Right lobe of liver (tissue), 6 donors: ENCODE measurements around the gene TMTC4. TPM values are rescaled to one million over a fixed set of nuclear protein-coding genes. Genes with fewer than 3 reads are reported as not detected.
"Not testable (repeated sequence)": the region's sequence is repeated elsewhere in the genome, so short reads cannot be mapped to it uniquely, and the experiment has no call there.

Source experiments
- ATAC-seq, 4 donors: fragments of 200-7000 bp; cut with Tn5 transposase; one replicate each; pipeline ENCODE4 v1.9.1; 2020; ENCODE audit warnings: mild to moderate bottlenecking in 4 of 4, moderate library complexity in 4 of 4
- DNase-seq, 3 donors: peaks; one replicate each; pipeline ENCODE4 v3.0.0-alpha.2; 2020
- H3K27ac ChIP-seq, 3 donors: fragments of 200-600 bp; one replicate each; pipeline ENCODE4 v1.8.0; 2022
- H3K27me3 ChIP-seq, 2 donors: fragments of 200-600 bp; one replicate each; pipeline ENCODE4 v1.8.0; 2022
- H3K36me3 ChIP-seq, 4 donors: fragments of 200-600 bp; sonication (generic) in 1 of 4; one replicate each; pipeline versions ENCODE4 v1.5.1 to v1.8.0; 2017 to 2022; ENCODE audit warnings: control low read depth in 1 of 4
- H3K4me1 ChIP-seq, 4 donors: fragments of 200-600 bp; sonication (generic) in 1 of 4; one replicate each; pipeline versions ENCODE4 v1.5.1 to v1.8.0; 2017 to 2022; ENCODE audit warnings: control low read depth in 1 of 4
- H3K4me3 ChIP-seq, 3 donors: fragments of 200-600 bp; one replicate each; pipeline ENCODE4 v1.8.0; 2022
- H3K9me3 ChIP-seq, 4 donors: fragments of 200-600 bp; sonication (generic) in 1 of 4; one replicate each; pipeline versions ENCODE4 v1.5.1 to v1.8.0; 2017 to 2022; ENCODE audit warnings: control low read depth in 1 of 4
- CTCF ChIP-seq, 4 donors: fragments of 200-600 bp in 3 of 4; fragments of 450-650 bp in 1 of 4; IDR thresholded peaks; one replicate each; pipeline versions ENCODE4 v1.5.1 to v1.8.0; 2016 to 2022; ENCODE audit warnings: antibody characterized with exemption in 4 of 4, mild to moderate bottlenecking in 2 of 4
- POLR2A ChIP-seq: fragments of 450-650 bp; IDR thresholded peaks from one replicate; pipeline ENCODE4 v1.6.1; 2017; ENCODE audit warnings: antibody characterized with exemption, mild to moderate bottlenecking
- WGBS: methylation state at CpG from one replicate; pipeline ENCODE4 v1.1.6; 2018; ENCODE audit warnings: low coverage, low lambda C conversion rate; ENCODE audit not compliant: insufficient coverage; ENCODE audit errors: missing lambda C conversion rate; 5-methylcytosine and 5-hydroxymethylcytosine counted together
- intact Hi-C, 2 donors: fragments of 100-400 bp; cut with DNase I; formaldehyde crosslinking; loops; one replicate each; pipeline versions ENCODE4 v1.11.2 to v1.14.1; 2022
- total RNA-seq, 6 experiments: library from RNA; depleted of rRNA in 2 of 6; stranded (reverse); fragments of >200 nt in 2 of 6; fragmentation: NEBNext Ultra II Directional in 3 of 6; extraction: Animal tissue kit (Norgen Biotek cat#: 25700) in 3 of 6; gene quantifications; one replicate each; pipeline versions ENCODE4 v1.1.0 to v1.2.4, GENCODE V29; 2016 to 2023
- donor health status: DM: no; HTN: yes; CAD: no.
- donor health status: DM: no; HTN: no; CAD: no.
- donor health status: DM: no; HTN: no; CAD: no.
- donor health status: DM: no; HTN: yes; CAD: no.
- donor health status: DM: no; HTN: yes; CAD: no.

Gene TMTC4
- total RNA-seq, 6 experiments from 2014 or later = 10.7 to 17.9 (median 14.1) TPM

- Histone ChIP-seq H3K27ac (no peak overlapping the region), H3K36me3 (peaks cover 0 to 5% (median 0%) of the 10 kb centered on the region in 4 donors), H3K9me3 (no peaks in the 10 kb centered on the region), H3K4me1 (no peaks in the 10 kb centered on the region), H3K27me3 (no peaks in the 10 kb centered on the region), H3K4me3 (no peak overlapping the region)
- DNase-seq (no peak), ATAC-seq (no peak)
- TF ChIP-seq CTCF (IDR thresholded peaks at IDR 0.05) = no peak
- no peak for TF ChIP-seq POLR2A
- intact Hi-C loops = no loop called here
- 76% methylated on average over 1 of the region's 2 CpGs for WGBS
Observed at GRCh38 chr13:100619940-100620339, 54.7 kb downstream of the TMTC4 start.

DNA sequence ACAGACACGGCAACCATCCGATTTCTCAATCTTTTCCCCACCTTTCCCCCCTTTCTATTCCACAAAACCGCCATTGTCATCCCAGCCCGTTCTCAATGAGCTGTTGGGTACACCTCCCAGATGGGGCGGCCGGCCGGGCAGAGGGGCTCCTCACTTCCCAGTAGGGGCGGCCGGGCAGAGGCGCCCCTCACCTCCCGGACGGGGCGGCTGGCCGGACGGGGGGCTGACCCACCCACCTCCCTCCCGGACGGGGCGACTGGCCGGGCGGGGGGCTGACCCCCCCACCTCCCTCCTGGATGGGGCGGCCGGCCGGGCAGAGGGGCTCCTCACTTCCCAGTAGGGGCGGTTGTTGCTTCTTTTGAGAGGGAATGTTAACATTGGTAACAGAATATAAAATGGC lies 55.7 kb downstream of the TMTC4 start:
- intact Hi-C loops, H3K27me3 ChIP-seq, ATAC-seq, H3K36me3 ChIP-seq, H3K4me3 ChIP-seq, H3K27ac ChIP-seq, H3K9me3 ChIP-seq, H3K4me1 ChIP-seq, DNase-seq: not testable (repeated sequence)
- WGBS = 100% methylated on average over 1 of the region's 24 CpGs

DNA sequence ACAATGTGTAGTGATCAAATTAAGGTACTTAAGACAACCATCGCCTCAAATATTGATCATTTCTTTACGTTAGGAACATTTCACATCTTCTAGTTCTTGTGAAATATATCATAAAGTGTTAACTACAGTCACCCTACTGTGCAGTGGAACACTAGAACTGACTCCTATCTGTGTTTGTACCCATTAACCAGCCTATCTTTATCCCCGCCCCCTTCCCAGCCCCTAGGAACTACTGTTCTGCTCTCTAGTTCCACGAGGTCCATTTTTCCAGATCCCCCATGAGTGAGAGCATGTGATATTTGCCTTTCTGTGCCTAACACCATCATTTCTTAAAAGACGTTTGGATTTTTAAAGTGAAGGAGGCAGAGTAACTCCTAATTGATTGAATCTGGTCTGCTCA lies 61.6 kb downstream of the TMTC4 start:
- WGBS = 81% methylated on average over 5 of the region's 5 CpGs
- no peaks in the 10 kb centered on the region for H3K36me3 ChIP-seq
- H3K9me3 ChIP-seq = no peaks in the 10 kb centered on the region
- intact Hi-C loops = no loop called here
- ATAC-seq = no peak
- no peaks in the 10 kb centered on the region for H3K4me1 ChIP-seq
- no peak for DNase-seq
- no peak overlapping the region for H3K27ac ChIP-seq
- no peak for TF ChIP-seq CTCF (IDR thresholded peaks at IDR 0.05)
- no peak for TF ChIP-seq POLR2A
- H3K27me3 ChIP-seq = no peaks in the 10 kb centered on the region
- H3K4me3 ChIP-seq = no peak overlapping the region

DNA sequence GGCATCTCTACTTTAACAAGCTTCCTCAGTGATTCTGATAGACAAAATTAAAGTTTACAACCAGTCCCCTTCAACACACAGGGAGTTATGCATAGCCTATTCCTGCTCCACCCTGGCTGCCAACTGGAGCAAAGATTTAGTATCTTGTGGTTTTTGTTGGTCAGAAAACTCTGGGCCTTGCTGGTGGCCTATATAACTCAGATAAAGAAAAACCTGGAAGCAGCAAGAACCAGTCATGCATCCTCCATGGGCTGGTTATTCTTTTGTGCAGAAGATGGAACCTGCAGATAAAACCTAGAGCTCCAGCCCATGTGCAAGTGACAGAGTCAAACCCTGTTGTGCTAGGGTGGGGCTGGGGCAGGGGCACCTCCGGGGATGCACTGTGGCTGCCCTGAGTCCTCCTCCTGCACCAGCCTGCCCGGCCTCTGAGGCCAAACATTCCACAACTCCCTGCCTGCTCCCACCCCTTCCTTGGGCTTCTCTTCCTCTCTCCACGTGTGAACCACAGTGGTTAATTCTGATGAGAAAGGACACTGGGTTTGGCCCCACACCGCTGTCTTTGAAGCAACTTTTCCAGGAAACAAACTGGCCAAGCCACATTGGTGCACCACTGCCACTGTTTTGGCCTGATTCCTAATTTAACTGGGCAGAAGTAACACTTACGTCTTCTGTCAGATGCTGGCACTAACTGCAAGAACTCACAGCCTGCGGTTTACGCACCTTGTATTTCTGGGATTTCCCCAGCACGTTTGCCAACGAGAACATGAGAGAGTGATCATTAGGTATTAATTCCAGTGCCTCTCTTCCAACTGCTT lies 62.7 kb downstream of the TMTC4 start:
- ATAC-seq (no peak), DNase-seq (no peak)
- H3K4me1 ChIP-seq = no peaks in the 10 kb centered on the region
- TF ChIP-seq POLR2A (no peak), CTCF (IDR thresholded peaks at IDR 0.05) (no peak)
- H3K27me3 ChIP-seq = no peaks in the 10 kb centered on the region
- no peaks in the 10 kb centered on the region for H3K9me3 ChIP-seq
- WGBS = 61% methylated on average over 7 of the region's 9 CpGs
- H3K4me3 ChIP-seq = no peak overlapping the region
- no peak overlapping the region for H3K27ac ChIP-seq
- H3K36me3 ChIP-seq = no peaks in the 10 kb centered on the region
- intact Hi-C loops = no loop called here

DNA sequence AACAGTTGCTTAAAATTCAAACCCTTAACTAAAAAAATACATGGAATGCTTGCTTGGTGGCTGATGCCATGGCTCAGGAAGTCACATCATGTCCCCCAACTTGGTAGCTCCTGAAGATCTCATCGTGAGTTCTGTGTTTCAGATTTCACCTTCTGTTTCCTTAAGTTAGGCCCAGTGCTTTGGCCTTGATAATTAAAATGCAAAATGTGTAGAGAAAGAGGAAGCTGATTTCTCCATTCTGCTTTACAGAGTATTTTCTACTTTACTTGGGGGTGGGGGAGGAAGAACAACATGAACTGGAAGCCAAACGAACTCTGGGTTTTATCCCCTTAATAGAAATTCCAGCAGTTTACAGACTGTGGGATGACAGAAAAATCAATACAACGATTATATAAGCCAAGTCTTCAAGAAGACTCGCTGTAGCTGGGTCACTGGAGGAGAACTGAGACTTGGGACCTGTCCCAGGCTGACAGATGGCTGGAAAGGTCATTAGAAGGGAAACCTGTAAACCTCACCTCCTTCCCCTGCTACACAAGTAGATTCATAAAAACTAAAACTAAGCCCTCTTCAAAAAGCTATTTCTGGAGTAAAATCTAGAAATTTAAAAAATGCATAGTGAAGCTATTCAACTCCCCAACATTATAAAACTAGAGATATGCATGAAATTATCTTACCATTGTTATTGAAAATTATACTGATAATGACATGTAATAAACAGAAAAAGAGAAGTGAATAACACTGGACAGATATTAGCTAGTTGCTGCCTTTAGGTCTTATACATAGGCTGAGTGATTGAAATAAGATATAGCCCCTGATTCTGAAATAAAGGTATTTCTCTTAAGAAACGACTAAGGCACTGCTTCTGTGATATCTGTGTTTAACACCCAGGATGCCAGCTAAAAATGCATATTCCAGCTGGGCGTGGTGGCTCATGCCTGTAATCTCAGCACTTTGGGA lies 63.9 kb downstream of the TMTC4 start:
- no peak overlapping the region for H3K4me3 ChIP-seq
- no peaks in the 10 kb centered on the region for H3K9me3 ChIP-seq
- WGBS = 50% methylated on average over 4 of the region's 6 CpGs
- H3K36me3 ChIP-seq = no peaks in the 10 kb centered on the region
- no peaks in the 10 kb centered on the region for H3K27me3 ChIP-seq
- TF ChIP-seq CTCF (IDR thresholded peaks at IDR 0.05) (no peak), POLR2A (no peak)
- no peaks in the 10 kb centered on the region for H3K4me1 ChIP-seq
- ATAC-seq (no peak), DNase-seq (no peak)
- no peak overlapping the region for H3K27ac ChIP-seq
- intact Hi-C loops = no loop called here
